GM18868 (cell line): ENCODE results near the gene PREB.

ENCODE experiments used
- ATAC-seq: cut with Tn5 transposase; IDR thresholded peaks from one replicate; pipeline ENCODE4 v1.9.1; 2021; ENCODE audit warnings: mild to moderate bottlenecking, moderate library complexity; ENCODE audit not compliant: unreplicated experiment

The PREB gene

GRCh38 chr2:27096748-27097297 lies 37.6 kb downstream of the PREB start:
- no peak for ATAC-seq

- ATAC-seq, result no peak
Observed at GRCh38 chr2:27095745-27096651, 38.4 kb downstream of the PREB start.

- no peak for ATAC-seq
Observed at GRCh38 chr2:27095427-27095744, 39.0 kb downstream of the PREB start.

- no peak for ATAC-seq
Observed at GRCh38 chr2:27094353-27094984, 40.0 kb downstream of the PREB start.

- ATAC-seq, result no peak
Observed at GRCh38 chr2:27093430-27094352, 40.7 kb downstream of the PREB start.

- ATAC-seq, result no peak
Observed at GRCh38 chr2:27092696-27093429, 41.6 kb downstream of the PREB start.

GRCh38 chr2:27091746-27092695 lies 42.4 kb downstream of the PREB start:
- ATAC-seq, result no peak

- no peak for ATAC-seq
Observed at GRCh38 chr2:27089111-27089954, 45.1 kb downstream of the PREB start.

GRCh38 chr2:27088634-27089033 lies 45.8 kb downstream of the PREB start:
- no peak for ATAC-seq

GRCh38 chr2:27087823-27088410 lies 46.5 kb downstream of the PREB start:
- ATAC-seq, result no peak

GRCh38 chr2:27086724-27087593 lies 47.5 kb downstream of the PREB start, which contains the start of gene KHK:
TSS of gene KHK (plus strand) at chr2:27086772. CDS start at chr2:27087260, 488 bp downstream.
- ATAC-seq, result peak; percentile 11

- ATAC-seq, result peak; percentile 86
Observed at GRCh38 chr2:27086090-27086723, 48.2 kb downstream of the PREB start.

GRCh38 chr2:27085673-27086089 lies 48.8 kb downstream of the PREB start:
- ATAC-seq, result no peak

GRCh38 chr2:27085062-27085672 lies 49.3 kb downstream of the PREB start:
- no peak for ATAC-seq

GRCh38 chr2:27084297-27085061 lies 50.0 kb downstream of the PREB start:
- no peak for ATAC-seq
